GM12878 (cell line): ENCODE results near the gene PROM1. TPM values are rescaled to one million over a fixed set of nuclear protein-coding genes. Genes with fewer than 3 reads are reported as not detected.

Experiments
- ATAC-seq: fragments of 200-7000 bp; cut with Tn5 transposase; 3 replicates; pipeline ENCODE4 v1.9.1; 2020; ENCODE audit warnings: mild to moderate bottlenecking, moderate library complexity
- BruUV-seq: library from RNA; stranded (reverse); fragments of 400-500 nt; replicated peaks from 2 replicates; lab custom pipeline; 2021; lab: Mats Ljungman, UMichigan
- CTCF ChIA-PET: fragments of 300-600 bp; sonication (Branson Sonifier 250); formaldehyde crosslinking; extraction: SDS; loops from one replicate; lab custom pipeline; 2021; ENCODE audit warnings: inconsistent platforms; lab: Yijun Ruan, JAX
- POLR2A ChIA-PET: fragments of 350-600 bp; formaldehyde crosslinking; extraction: SDS; loops from one replicate; lab custom pipeline; 2021; ENCODE audit warnings: inconsistent platforms; lab: Charles Lee
- RAD21 ChIA-PET: fragments of 300-600 bp; sonication (Branson Sonifier 250); formaldehyde crosslinking; loops from one replicate; lab custom pipeline; 2023; ENCODE audit warnings: antibody characterized with exemption; ENCODE audit not compliant: unreplicated experiment; lab: Charles Lee
- SMC1A ChIA-PET: fragments of 300-600 bp; sonication (Branson Sonifier 250); formaldehyde crosslinking; loops from one replicate; lab custom pipeline; 2023; ENCODE audit not compliant: unreplicated experiment, uncharacterized antibody; lab: Charles Lee
- DNase-seq: peaks from one replicate; pipeline ENCODE4 v3.0.0-alpha.2; 2011; ENCODE audit warnings: low read depth, low spot score
- FAIRE-seq: peaks from 3 replicates; lab custom pipeline; 2011; peaks lifted over from hg19 to GRCh38; lab: Jason Lieb, UNC
- H2AFZ ChIP-seq: 2 replicates; pipeline ENCODE4 v1.6.0; 2011; ENCODE audit warnings: low read depth, low read length, control low read depth; ENCODE audit not compliant: control insufficient read depth
- H3K27ac ChIP-seq: 2 replicates; pipeline ENCODE4 v1.5.1; 2011; ENCODE audit warnings: control low read depth; ENCODE audit not compliant: control insufficient read depth, insufficient read depth
- H3K27me3 ChIP-seq, 2 experiments: replicated peaks in 1 of 2; 2 replicates each; pipeline versions ENCODE4 v1.6.0 to v1.6.1; 2011; ENCODE audit warnings: low read length in 1 of 2; ENCODE audit not compliant: control insufficient read depth in 2 of 2, insufficient read depth in 2 of 2
- H3K36me3 ChIP-seq, 2 experiments: 2 replicates each; pipeline ENCODE4 v1.5.1; 2011; ENCODE audit warnings: low read length in 1 of 2; ENCODE audit not compliant: control insufficient read depth in 2 of 2, insufficient read depth in 2 of 2
- H3K4me1 ChIP-seq: 2 replicates; pipeline ENCODE4 v1.6.1; 2011; ENCODE audit warnings: mild to moderate bottlenecking, low read length, moderate library complexity, mixed read lengths; ENCODE audit not compliant: control insufficient read depth, insufficient read depth
- H3K4me2 ChIP-seq: 2 replicates; pipeline ENCODE4 v1.6.0; 2011; ENCODE audit warnings: control low read depth; ENCODE audit not compliant: control insufficient read depth, insufficient read depth
- H3K4me3 ChIP-seq: fragments of 200-600 bp; sonication (generic); 2 replicates; pipeline ENCODE4 v1.5.1; 2016
- H3K79me2 ChIP-seq: 2 replicates; pipeline ENCODE4 v1.6.0; 2011; ENCODE audit warnings: low read length; ENCODE audit not compliant: control insufficient read depth, insufficient read depth
- H3K9ac ChIP-seq: 2 replicates; pipeline ENCODE4 v1.8.0; 2011; ENCODE audit warnings: low read length, control low read depth, mixed read lengths; ENCODE audit not compliant: control insufficient read depth, insufficient read depth
- H3K9me3 ChIP-seq: replicated peaks from 3 replicates; pipeline ENCODE4 v1.5.1; 2011; ENCODE audit warnings: mild to moderate bottlenecking, low read length; ENCODE audit not compliant: control insufficient read depth, insufficient read depth
- H4K20me1 ChIP-seq: 2 replicates; pipeline ENCODE4 v1.6.0; 2011; ENCODE audit not compliant: control insufficient read depth, insufficient read depth
- CBFB ChIP-seq: IDR thresholded peaks from 2 replicates; pipeline ENCODE4 v1.6.1; 2016; ENCODE audit warnings: antibody characterized with exemption, low read depth
- CEBPB ChIP-seq, 2 experiments: fragments of 150-350 bp in 1 of 2; IDR thresholded peaks; 2 replicates each; pipeline ENCODE4 v1.6.1; 2012 to 2014; ENCODE audit warnings: low read depth in 2 of 2, low read length in 2 of 2, borderline replicate concordance in 1 of 2, inconsistent platforms in 1 of 2
- GABPA ChIP-seq: IDR thresholded peaks from 2 replicates; pipeline ENCODE4 v1.6.1; 2014; ENCODE audit warnings: antibody characterized with exemption, low read depth, mild to moderate bottlenecking, inconsistent platforms
- TAF1 ChIP-seq: IDR thresholded peaks from 2 replicates; pipeline ENCODE4 v1.6.1; 2011; ENCODE audit warnings: mild to moderate bottlenecking, low read depth, low read length, borderline replicate concordance
- TBL1XR1 ChIP-seq: IDR thresholded peaks from 2 replicates; pipeline ENCODE4 v1.6.1; 2012; ENCODE audit warnings: low read depth, low read length, improper control_type of control experiment
- ZNF207 ChIP-seq: fragments of 450-650 bp; IDR thresholded peaks from 2 replicates; pipeline ENCODE4 v1.6.1; 2014; ENCODE audit warnings: antibody characterized with exemption, mild to moderate bottlenecking, borderline replicate concordance
- ZNF384 ChIP-seq: IDR thresholded peaks from 2 replicates; pipeline ENCODE4 v1.6.1; 2012; ENCODE audit warnings: low read depth, mild to moderate bottlenecking, low read length, improper control_type of control experiment, borderline replicate concordance
- WGBS: methylation state at CpG from one replicate; pipeline ENCODE4 v1.1.6; 2016; ENCODE audit warnings: low lambda C conversion rate; ENCODE audit not compliant: insufficient replicate concordance, insufficient coverage; ENCODE audit errors: missing lambda C conversion rate; 5-methylcytosine and 5-hydroxymethylcytosine counted together
- in situ Hi-C: fragments of 300-500 bp; cut with MboI; formaldehyde crosslinking; loops from 9 replicates; pipeline ENCODE4 v1.14.3; 2018; ENCODE audit warnings: mixed read lengths
- intact Hi-C: fragments of 100-400 bp; cut with micrococcal nuclease; formaldehyde crosslinking; loops from one replicate; pipeline ENCODE4 v1.14.2; 2022; ENCODE audit not compliant: unreplicated experiment
- polyA plus RNA-seq, 11 experiments: library from polyadenylated mRNA; depleted of rRNA in 4 of 11; unstranded in 6 of 11; stranded (reverse) in 5 of 11; fragments of >200 nt; fragmentation: Nextera tagmentation in 4 of 11; fragmentation: Illumina TruSeq in 1 of 11; extraction: Ambion mirVana in 4 of 11; extraction: Trizol in 1 of 11; gene quantifications; 1 replicate in 1 of 11; 2 replicates in 10 of 11; pipeline versions ENCODE4 v1.2.1 to v1.2.3, GENCODE V29; 2011 to 2016; ENCODE audit warnings: inconsistent platforms in 2 of 11, missing spikeins in 2 of 11, low read depth in 1 of 11
- total RNA-seq, 4 experiments: library from RNA; depleted of rRNA in 3 of 4; stranded (reverse); fragments of >200 nt in 3 of 4; fragmentation: Illumina TruSeq in 1 of 4; extraction: Trizol in 1 of 4; gene quantifications; 2 replicates each; pipeline versions ENCODE4 v1.2.1 to v1.2.3, GENCODE V29; 2013 to 2021
- TF ChIP-seq, protein P1 (sequence below): IDR thresholded peaks from 2 replicates; pipeline ENCODE4 v1.6.1; 2012; ENCODE audit warnings: low read depth, low read length, improper control_type of control experiment

Gene PROM1
- total and polyA plus RNA-seq, 10 of the 15 experiments (the other 5 are each of a cell fraction or from before 2014, with no cell fraction given): 0.08 to 0.31 (median 0.18) TPM; not detected in 7

DNA sequence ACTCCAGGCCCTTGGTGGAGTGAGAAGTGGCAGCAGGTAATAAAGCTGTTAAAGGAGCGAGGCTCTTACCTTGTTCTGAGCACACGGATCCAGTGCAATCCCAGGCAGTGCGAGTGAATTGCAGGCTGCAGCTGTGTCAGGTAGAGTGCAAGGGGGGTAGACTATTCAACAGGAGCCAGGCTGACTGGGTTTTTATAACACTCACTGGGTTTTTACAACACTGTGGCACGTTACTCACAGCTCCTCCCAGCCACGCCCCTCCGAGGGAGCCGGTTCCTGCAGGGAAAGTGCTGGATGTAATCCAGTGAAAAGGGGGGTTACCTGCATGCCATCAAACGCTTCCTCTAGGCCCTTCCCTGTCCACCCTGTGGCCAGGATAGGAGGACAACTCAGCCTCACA, 145.6 kb downstream of the PROM1 start (continued):
- TF ChIP-seq ZNF384 (no peak), CEBPB (IDR thresholded peaks at IDR 0.05; ENCODE audit: borderline replicate concordance in 1 of 2, low read depth in 2 of 2, low read length in 2 of 2) (no peak)
- TF ChIP-seq, all 136 proteins: peak for 0

DNA sequence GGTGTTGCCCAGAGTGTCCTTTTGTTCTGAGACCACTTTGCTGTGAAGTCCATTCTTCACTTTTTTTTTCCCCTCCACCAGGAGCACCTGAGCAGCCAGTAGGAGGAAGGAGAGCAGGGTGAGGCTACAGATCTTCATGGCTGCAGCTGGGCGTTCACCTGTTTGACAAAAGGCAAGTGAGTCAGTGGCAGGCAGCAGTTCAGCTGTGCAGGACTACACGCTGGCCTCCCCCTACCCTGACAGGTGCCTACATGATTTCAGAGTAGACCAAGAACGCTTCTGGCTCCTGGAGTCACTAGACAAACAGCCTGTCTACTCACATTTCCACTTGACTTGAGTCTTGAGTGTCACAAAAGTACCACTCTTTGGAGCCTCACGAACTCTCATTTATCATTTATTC, 147.3 kb downstream of the PROM1 start:
- Histone ChIP-seq H3K4me2 (no peak overlapping the region), H2AFZ (no peak overlapping the region), H3K79me2 (no peaks in the 10 kb centered on the region), H4K20me1 (no peaks in the 10 kb centered on the region), H3K27ac (no peak overlapping the region), H3K9me3 (no peaks in the 10 kb centered on the region; the same call in 2 of the 3 replicates), H3K36me3 (no peaks in the 10 kb centered on the region), H3K27me3 (no peaks in the 10 kb centered on the region; a peak in 1 of 4 replicates), H3K9ac (no peak overlapping the region), H3K4me1 (no peaks in the 10 kb centered on the region), H3K4me3 (no peak overlapping the region)
- no peak for DNase-seq
- ChIA-PET SMC1A (interaction anchor here (3.3 kb wide), 1 partner anchor 53 kb away, joined by 14 read pairs; no protein-coding TSS in a partner anchor), RAD21 (no interaction called here), CTCF (no interaction called here), POLR2A (no interaction called here)
- no TSS peak for BruUV-seq
- TF ChIP-seq GABPA: no peak
- TF ChIP-seq CBFB: no peak
- no peak for TF ChIP-seq TBL1XR1
- TF ChIP-seq, protein P1, sequence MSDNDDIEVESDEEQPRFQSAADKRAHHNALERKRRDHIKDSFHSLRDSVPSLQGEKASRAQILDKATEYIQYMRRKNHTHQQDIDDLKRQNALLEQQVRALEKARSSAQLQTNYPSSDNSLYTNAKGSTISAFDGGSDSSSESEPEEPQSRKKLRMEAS: no peak
- TF ChIP-seq TAF1: no peak
- TF ChIP-seq ZNF207: no peak
- no peak for ATAC-seq
- 0% methylated on average over 4 of the region's 4 CpGs for WGBS
- intact Hi-C loops (no loop called here), in situ Hi-C loops (no loop called here)
- no peak for FAIRE-seq
